Right forelimb (tissue), 1 donor: ENCODE data around the gene CENPQ.

Experiments
- DNase-seq: peaks from one replicate; pipeline ENCODE4 v3.0.0-alpha.2; 2018

The CENPQ gene

GRCh38 chr6:49541936-49542335 lies 78.8 kb downstream of the CENPQ start:
- no peak for DNase-seq
